GM21737 (cell line): ENCODE measurements around the gene UBE2D2.
"Not testable (repeated sequence)": the region's sequence is repeated elsewhere in the genome, so short reads cannot be mapped to it uniquely, and the experiment has no call there.

Experiments
- ATAC-seq: cut with Tn5 transposase; IDR thresholded peaks from one replicate; pipeline ENCODE4 v1.9.1; 2021; ENCODE audit warnings: mild to moderate bottlenecking, moderate library complexity; ENCODE audit not compliant: unreplicated experiment

The UBE2D2 gene

GRCh38 chr5:139578325-139578724 lies 17.2 kb downstream of the UBE2D2 start:
- ATAC-seq, result no peak

DNA sequence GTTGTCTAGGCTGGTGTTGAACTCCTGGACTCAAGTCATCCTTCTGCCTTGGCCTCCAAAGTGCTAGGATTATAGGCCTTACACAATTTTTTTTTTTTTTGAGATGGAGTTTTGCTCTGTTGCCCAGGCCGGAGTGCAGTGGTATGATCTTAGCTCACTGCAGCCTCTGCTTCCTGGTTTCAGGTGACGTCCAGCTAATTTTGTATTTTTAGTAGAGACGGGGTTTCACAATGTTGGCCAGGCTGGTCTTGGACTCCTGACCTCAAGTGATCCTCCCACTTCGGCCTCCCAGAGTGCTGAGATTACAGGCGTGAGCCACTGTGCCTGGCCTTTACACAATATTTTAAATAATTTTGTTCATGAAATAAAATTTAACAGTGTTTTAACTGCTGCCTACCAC lies 21.0 kb downstream of the UBE2D2 start:
- ATAC-seq, result not testable (repeated sequence)

GRCh38 chr5:139584137-139584536 lies 23.0 kb downstream of the UBE2D2 start:
- ATAC-seq, result no peak

- not testable (repeated sequence) for ATAC-seq
Measured at GRCh38 chr5:139588116-139588515, 27.0 kb downstream of the UBE2D2 start.

- no peak for ATAC-seq
Measured at GRCh38 chr5:139588962-139589361, 27.8 kb downstream of the UBE2D2 start.

GRCh38 chr5:139592289-139592688 lies 31.1 kb downstream of the UBE2D2 start:
- no peak for ATAC-seq

- not testable (repeated sequence) for ATAC-seq
Measured at GRCh38 chr5:139593076-139593475, 31.9 kb downstream of the UBE2D2 start.

DNA sequence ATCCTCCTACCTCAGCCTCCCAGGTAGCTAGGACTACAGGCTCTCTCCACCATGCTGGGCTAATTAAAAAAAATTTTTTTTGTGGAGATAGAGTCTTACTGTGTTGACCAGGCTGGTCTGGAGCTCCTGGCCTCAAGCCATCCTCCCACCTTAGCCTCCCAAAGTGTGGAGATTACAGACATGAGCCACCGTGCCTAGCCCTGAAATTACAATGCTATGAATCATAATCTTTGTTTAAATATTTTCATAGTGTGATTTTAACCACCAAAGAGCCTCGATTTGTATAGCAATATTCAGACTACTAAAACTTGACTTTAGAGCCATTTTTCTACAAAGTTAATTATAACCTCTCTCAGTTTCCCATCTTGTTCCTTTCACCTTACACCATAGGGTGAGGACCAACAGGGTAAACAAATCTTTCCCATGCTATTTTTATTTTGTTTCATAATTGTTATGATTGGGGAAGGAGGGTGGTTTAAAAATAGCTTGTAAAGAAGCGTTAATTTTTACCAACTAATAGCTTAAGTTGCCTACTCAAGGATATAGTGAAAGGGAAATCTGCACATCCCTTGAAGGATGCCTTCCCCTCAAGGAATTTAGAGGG lies 32.7 kb downstream of the UBE2D2 start:
- no peak for ATAC-seq

GRCh38 chr5:139597134-139597533 lies 36.0 kb downstream of the UBE2D2 start:
- ATAC-seq, result no peak

DNA sequence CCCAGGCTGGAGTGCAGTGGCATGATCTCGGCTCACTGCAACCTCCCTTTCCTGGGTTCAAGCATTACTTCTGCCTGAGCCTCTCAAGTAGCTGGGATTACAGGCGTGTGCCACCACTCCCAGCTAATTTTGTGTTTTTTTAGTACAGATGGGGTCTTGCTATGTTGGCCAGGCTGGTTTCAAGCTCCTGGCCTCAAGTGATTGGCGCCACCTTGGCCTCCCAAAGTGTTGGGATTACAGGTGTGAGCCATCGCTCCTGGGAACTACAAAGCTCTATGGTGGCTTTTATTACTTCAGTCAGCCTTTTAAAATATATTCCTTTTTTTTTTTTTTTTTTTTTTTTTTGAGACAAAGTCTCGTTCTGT lies 37.4 kb downstream of the UBE2D2 start:
- not testable (repeated sequence) for ATAC-seq

GRCh38 chr5:139600336-139600949 lies 39.3 kb downstream of the UBE2D2 start:
- no peak for ATAC-seq

DNA sequence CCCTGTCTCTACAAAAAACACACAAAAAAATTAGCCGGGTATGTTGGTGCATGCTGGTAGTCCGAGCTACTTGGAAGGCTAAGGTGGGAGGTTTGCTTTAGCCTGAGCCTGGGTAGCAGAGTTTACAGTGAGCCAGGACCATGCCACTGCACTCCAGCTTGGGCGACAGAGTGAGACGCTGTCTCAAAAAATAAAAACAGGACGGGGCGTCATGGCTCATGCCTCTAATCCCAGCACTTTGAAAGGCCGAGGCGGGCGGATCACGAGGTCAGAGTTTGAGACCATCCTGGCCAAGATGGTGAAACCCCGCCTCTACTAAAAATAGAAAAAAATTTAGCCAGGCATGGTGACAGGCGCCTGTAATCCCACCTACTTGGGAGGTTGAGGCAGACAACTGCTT lies 40.3 kb downstream of the UBE2D2 start:
- ATAC-seq, result no peak

GRCh38 chr5:139601948-139602347 lies 40.8 kb downstream of the UBE2D2 start:
- not testable (repeated sequence) for ATAC-seq

DNA sequence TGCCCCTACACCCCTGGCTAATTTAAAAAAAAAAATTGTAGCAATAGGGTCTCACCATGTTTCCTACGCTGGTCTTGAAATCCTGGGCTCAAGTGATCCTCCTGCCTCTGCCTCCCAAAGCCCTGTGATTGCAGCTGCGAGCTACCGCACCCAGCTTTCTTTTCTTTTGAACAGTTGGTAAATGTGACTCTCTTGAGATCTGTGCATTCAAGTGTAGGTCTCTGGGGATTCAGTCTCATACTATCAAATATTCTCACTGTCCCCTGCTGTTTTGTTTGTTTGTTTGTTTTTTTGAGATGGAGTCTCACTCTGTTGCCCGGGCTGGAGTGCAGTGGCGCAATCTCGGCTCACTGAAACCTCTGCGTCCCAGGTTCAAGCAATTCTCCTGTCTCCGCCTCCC lies 44.7 kb downstream of the UBE2D2 start:
- ATAC-seq, result no peak

- ATAC-seq, result no peak
Measured at GRCh38 chr5:139611703-139612584, 50.8 kb downstream of the UBE2D2 start.

GRCh38 chr5:139619861-139620260 lies 58.7 kb downstream of the UBE2D2 start:
- ATAC-seq, result no peak

GRCh38 chr5:139625398-139625797 lies 64.3 kb downstream of the UBE2D2 start:
- ATAC-seq, result not testable (repeated sequence)

- no peak for ATAC-seq
Measured at GRCh38 chr5:139630855-139631254, 69.7 kb downstream of the UBE2D2 start.

GRCh38 chr5:139631520-139632165 lies 70.5 kb downstream of the UBE2D2 start:
- no peak for ATAC-seq

DNA sequence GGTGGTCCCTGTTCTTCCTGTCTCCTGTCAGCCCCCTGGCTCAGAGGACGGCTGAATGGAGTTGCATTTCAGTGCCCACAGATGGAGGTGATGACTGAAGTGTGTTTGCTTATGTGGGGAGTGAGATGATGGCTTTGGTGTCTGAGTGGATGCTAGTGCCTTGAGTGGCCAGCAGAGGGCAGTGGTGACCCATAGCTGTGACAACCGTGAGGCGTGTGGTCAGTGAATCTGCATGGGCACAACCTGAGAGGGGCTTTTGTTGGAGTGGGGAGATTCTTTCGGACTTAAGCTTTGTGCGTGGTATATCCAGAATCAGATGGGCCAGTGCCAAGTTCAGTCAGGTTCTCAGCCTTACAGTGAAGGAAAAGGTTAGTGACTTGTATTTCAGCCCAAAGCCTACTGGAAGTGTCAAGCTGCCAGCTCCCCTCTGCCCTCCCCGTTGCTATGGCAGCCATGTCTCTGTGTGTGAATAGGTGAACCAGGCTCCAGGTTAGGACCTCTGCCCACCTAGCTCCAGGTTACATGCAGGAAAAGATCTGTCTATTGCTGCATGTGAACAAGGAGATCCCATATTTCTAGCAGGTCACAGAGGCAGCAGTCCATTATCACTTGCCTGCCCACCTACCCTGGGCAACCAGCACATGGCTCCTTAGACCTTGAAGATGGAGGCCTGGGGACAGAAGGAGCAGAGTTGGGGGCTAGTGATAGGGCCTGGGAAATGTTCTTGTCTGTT lies 72.3 kb downstream of the UBE2D2 start:
- ATAC-seq, result peak; percentile 26

DNA sequence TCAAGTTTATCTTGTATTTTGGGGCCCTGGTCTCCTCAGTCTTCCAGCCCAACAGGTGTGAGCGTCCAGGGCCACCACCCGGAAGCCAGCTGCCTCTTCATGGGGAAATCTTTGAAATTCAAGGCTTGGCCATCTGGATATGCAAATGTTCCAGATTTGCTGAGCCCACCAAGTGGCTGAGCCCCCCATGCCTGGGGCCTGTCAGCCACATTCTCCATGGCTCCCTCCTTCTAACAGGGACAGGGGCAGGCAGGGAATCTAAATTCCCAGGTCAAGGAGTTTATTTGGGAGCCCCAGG lies 72.8 kb downstream of the UBE2D2 start:
- ATAC-seq, result no peak
